Fibroblast of the aortic adventitia (primary cell): ENCODE measurements around the gene VNN1. TPM values are rescaled to one million over a fixed set of nuclear protein-coding genes. Genes with fewer than 3 reads are reported as not detected.
"Not testable (repeated sequence)": the region's sequence is repeated elsewhere in the genome, so short reads cannot be mapped to it uniquely, and the experiment has no call there.

Experiments used
- DNase-seq: peaks from one replicate; pipeline ENCODE4 v3.0.0-alpha.2; 2010; ENCODE audit warnings: low read depth
- H3K4me3 ChIP-seq: 2 replicates; pipeline ENCODE4 v1.5.1; 2011; ENCODE audit warnings: low read depth, mild to moderate bottlenecking, control low read depth, low read length, moderate library complexity
- CTCF ChIP-seq: IDR thresholded peaks from 2 replicates; pipeline ENCODE4 v1.5.1; 2011; ENCODE audit warnings: mild to moderate bottlenecking, low read length, control low read depth, inconsistent platforms; ENCODE audit not compliant: insufficient read depth
- total RNA-seq: library from RNA; depleted of rRNA; stranded (reverse); fragments of >200 nt; gene quantifications from 2 replicates; pipeline ENCODE4 v1.2.3, GENCODE V29; 2012; ENCODE audit warnings: low replicate concordance

The VNN1 gene
- total RNA-seq, 1 donor = under 0.01 TPM

- H3K4me3 ChIP-seq = no peak overlapping the region
- DNase-seq = peak; percentile 22
- no peak for TF ChIP-seq CTCF
Measured at GRCh38 chr6:132693478-132693877, 20.4 kb downstream of the VNN1 start.

GRCh38 chr6:132690678-132691077 lies 23.2 kb downstream of the VNN1 start:
- DNase-seq = no peak
- H3K4me3 ChIP-seq = no peak overlapping the region
- no peak for TF ChIP-seq CTCF

GRCh38 chr6:132687306-132687705 lies 26.5 kb downstream of the VNN1 start:
- no peak for TF ChIP-seq CTCF
- DNase-seq = peak; percentile 7
- no peak overlapping the region for H3K4me3 ChIP-seq

GRCh38 chr6:132686531-132686930 lies 27.3 kb downstream of the VNN1 start:
- no peak for DNase-seq
- TF ChIP-seq CTCF = no peak
- H3K4me3 ChIP-seq = no peak overlapping the region

GRCh38 chr6:132685009-132685408 lies 28.8 kb downstream of the VNN1 start:
- TF ChIP-seq CTCF = no peak

GRCh38 chr6:132684272-132684671 lies 29.6 kb downstream of the VNN1 start:
- DNase-seq = no peak
- no peak for TF ChIP-seq CTCF
- no peak overlapping the region for H3K4me3 ChIP-seq

More at GRCh38 chr6:132685009-132685408, 28.8 kb downstream of the VNN1 start:
- H3K4me3 ChIP-seq = no peak overlapping the region
- DNase-seq = no peak

- H3K4me3 ChIP-seq = no peak overlapping the region
- no peak for TF ChIP-seq CTCF
- no peak for DNase-seq
Measured at GRCh38 chr6:132683543-132683942, 30.3 kb downstream of the VNN1 start.

GRCh38 chr6:132679094-132679493 lies 34.8 kb downstream of the VNN1 start:
- not testable (repeated sequence) for H3K4me3 ChIP-seq, DNase-seq
